NB4 (cell line): ENCODE results near the gene MRPL28.

Experiments
- CTCF ChIP-seq: IDR thresholded peaks from one replicate; pipeline ENCODE4 v1.5.1; 2012; ENCODE audit warnings: low read depth, low read length
- MAX ChIP-seq: IDR thresholded peaks from 2 replicates; pipeline ENCODE4 v1.6.1; 2011; ENCODE audit warnings: low read depth, low read length
- MYC ChIP-seq: IDR thresholded peaks from 2 replicates; pipeline ENCODE4 v1.6.1; 2011; ENCODE audit warnings: low read depth, low read length
- POLR2A ChIP-seq: IDR thresholded peaks from 2 replicates; pipeline ENCODE4 v1.6.1; 2011; ENCODE audit warnings: mild to moderate bottlenecking; ENCODE audit not compliant: insufficient read length; ENCODE audit errors: extremely low read depth

GRCh38 chr16:324201-324450 lies 46.2 kb downstream of the MRPL28 start:
- no peak for TF ChIP-seq POLR2A
- no peak for TF ChIP-seq CTCF
- TF ChIP-seq MYC = no peak
- TF ChIP-seq MAX = no peak
